Activated CD4-positive, alpha-beta T cell treated with anti-CD3 and anti-CD28 coated beads, Interleukin-2, amount 10 ng/mL, durations not matched to agents 7 days and 5 days (primary cell): ENCODE data around the gene CTF1. TPM values are rescaled to one million over a fixed set of nuclear protein-coding genes. Genes with fewer than 3 reads are reported as not detected.

Source experiments
- CTCF ChIA-PET: fragments of 350-600 bp; sonication (Branson Sonifier 250); formaldehyde crosslinking; loops from one replicate; lab custom pipeline; 2021; ENCODE audit warnings: antibody characterized with exemption; lab: Charles Lee
- POLR2A ChIA-PET: fragments of 350-600 bp; sonication (Branson Sonifier 250); formaldehyde crosslinking; loops from one replicate; lab custom pipeline; 2021; ENCODE audit warnings: antibody characterized with exemption; lab: Charles Lee
- DNase-seq: peaks from one replicate; pipeline ENCODE4 v3.0.0-alpha.2; 2020
- H3K27ac Mint-ChIP-seq: one replicate; pipeline ENCODE4 v1.8.0; 2021; ENCODE audit warnings: mild to moderate bottlenecking, moderate library complexity, mixed read lengths
- H3K27me3 Mint-ChIP-seq: one replicate; pipeline ENCODE4 v1.8.0; 2021; ENCODE audit warnings: mixed read lengths
- H3K36me3 Mint-ChIP-seq: one replicate; pipeline ENCODE4 v1.8.0; 2021; ENCODE audit warnings: low read depth, mixed read lengths
- H3K4me1 Mint-ChIP-seq: one replicate; pipeline ENCODE4 v1.8.0; 2021; ENCODE audit warnings: mixed read lengths
- H3K4me3 Mint-ChIP-seq: one replicate; pipeline ENCODE4 v1.8.0; 2021; ENCODE audit warnings: mild to moderate bottlenecking, moderate library complexity, mixed read lengths
- H3K9me3 Mint-ChIP-seq: one replicate; pipeline ENCODE4 v1.8.0; 2021; ENCODE audit warnings: mixed read lengths
- total RNA-seq, 2 experiments: library from RNA; stranded (reverse); gene quantifications; one replicate each; pipeline ENCODE4 v1.2.3, GENCODE V29; 2021

CTF1 gene
- total RNA-seq, 2 experiments from 2014 or later = 0.22 to 0.31 TPM

- CTCF ChIA-PET = interaction anchor here (0.6 to 1.3 kb wide), 5 partner anchors 9 to 125 kb away, joined by 3 to 6 read pairs (median 4); no protein-coding TSS in a partner anchor
- DNase-seq = no peak
- POLR2A ChIA-PET = interaction anchor here (0.5 kb wide), 1 partner anchor 236 kb away, joined by 3 read pairs; no protein-coding TSS in a partner anchor
- Mint-ChIP-seq H3K27ac (peak overlapping the region; percentile 46), H3K36me3 (peaks cover 24% of the 10 kb centered on the region), H3K4me1 (peaks cover 27% of the 10 kb centered on the region), H3K27me3 (no peaks in the 10 kb centered on the region), H3K9me3 (no peaks in the 10 kb centered on the region), H3K4me3 (no peak overlapping the region)
These were observed 47.9 kb downstream of the CTF1 start for GRCh38 chr16:30944352-30944751.

DNA sequence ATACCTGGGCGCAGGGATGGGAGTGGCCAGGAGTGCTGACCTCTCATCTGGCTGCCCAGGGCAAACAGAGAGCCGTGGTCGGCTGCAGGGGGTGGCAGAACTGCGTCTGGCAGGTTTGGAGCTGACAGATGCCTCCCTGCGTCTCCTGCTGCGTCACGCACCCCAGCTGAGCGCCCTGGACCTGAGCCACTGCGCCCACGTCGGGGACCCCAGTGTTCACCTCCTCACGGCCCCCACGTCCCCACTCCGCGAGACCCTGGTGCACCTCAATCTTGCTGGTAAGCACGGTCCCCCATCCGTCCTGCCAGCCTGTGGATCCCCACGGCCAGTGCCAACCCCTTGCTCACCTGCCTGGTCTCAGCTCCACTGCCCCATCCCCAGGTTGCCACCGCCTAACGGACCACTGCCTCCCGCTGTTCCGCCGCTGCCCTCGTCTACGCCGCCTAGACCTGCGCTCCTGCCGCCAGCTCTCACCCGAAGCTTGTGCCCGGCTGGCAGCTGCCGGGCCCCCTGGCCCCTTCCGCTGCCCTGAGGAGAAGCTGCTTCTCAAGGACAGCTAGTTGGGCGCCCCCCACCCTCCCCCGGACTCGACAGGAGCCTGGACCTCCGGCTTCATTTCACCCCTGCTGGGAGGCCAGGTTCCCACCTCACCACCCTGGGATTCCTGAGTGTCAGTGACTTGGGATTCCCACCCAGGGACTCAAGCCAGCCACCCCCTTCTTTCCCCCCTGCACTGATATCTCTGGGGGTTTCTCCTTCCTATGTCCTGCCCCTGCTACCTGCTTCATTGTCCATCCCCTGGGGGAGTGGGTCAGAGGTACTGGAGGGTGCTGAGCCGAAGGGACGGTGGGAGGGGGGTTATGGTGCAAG, 50.5 kb downstream of the CTF1 start:
- Mint-ChIP-seq H3K27ac (no peak overlapping the region), H3K4me3 (no peak overlapping the region), H3K9me3 (no peaks in the 10 kb centered on the region)

DNA sequence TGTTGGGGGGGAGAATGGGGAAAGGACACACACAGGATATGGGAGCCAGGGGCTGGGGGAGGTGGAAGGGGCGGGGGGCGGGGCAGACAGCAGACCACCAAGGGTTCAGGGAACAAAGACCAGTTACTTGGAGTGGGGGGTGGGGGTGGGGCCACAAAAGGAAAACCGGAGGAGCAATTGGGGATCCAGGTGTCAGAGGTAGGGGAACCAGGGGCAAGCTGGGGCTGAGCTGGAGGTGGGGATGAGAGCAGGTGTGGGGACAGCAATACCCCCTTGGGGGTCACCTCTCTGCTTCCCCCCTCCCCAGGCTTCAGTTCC, 51.1 kb downstream of the CTF1 start:
- Mint-ChIP-seq H3K27me3 (no peaks in the 10 kb centered on the region), H3K4me3 (no peak overlapping the region), H3K4me1 (peaks cover 31% of the 10 kb centered on the region), H3K9me3 (no peaks in the 10 kb centered on the region), H3K27ac (no peak overlapping the region), H3K36me3 (peaks cover 26% of the 10 kb centered on the region)
- ChIA-PET CTCF (interaction anchor here (0.9 to 1.4 kb wide), 3 partner anchors 12 to 46 kb away, joined by 3 to 4 read pairs (median 4); no protein-coding TSS in a partner anchor), POLR2A (no interaction called here)
- no peak for DNase-seq

More for the DNA sequence above, 50.5 kb downstream of the CTF1 start:
- POLR2A ChIA-PET = no interaction called here
- no peak for DNase-seq
- peaks cover 26% of the 10 kb centered on the region for H3K36me3 Mint-ChIP-seq
- H3K4me1 Mint-ChIP-seq = peaks cover 37% of the 10 kb centered on the region
- CTCF ChIA-PET = interaction anchor here (0.9 to 1.4 kb wide), 3 partner anchors 11 to 45 kb away, joined by 3 to 4 read pairs (median 4); no protein-coding TSS in a partner anchor
- no peaks in the 10 kb centered on the region for H3K27me3 Mint-ChIP-seq

GRCh38 chr16:30947859-30948666, 51.6 kb downstream of the CTF1 start:
- DNase-seq = no peak
- peaks cover 25% of the 10 kb centered on the region for H3K4me1 Mint-ChIP-seq
- no peaks in the 10 kb centered on the region for H3K9me3 Mint-ChIP-seq
- peak overlapping the region; percentile 27 for H3K4me3 Mint-ChIP-seq
- no peaks in the 10 kb centered on the region for H3K27me3 Mint-ChIP-seq
- H3K36me3 Mint-ChIP-seq = peaks cover 23% of the 10 kb centered on the region
- H3K27ac Mint-ChIP-seq = peak overlapping the region; percentile 50
- ChIA-PET CTCF (interaction anchor here (0.6 to 1.4 kb wide), 2 partner anchors 46 to 793 kb away, joined by 4 to 5 read pairs; no protein-coding TSS in a partner anchor), POLR2A (no interaction called here)

- no peaks in the 10 kb centered on the region for H3K9me3 Mint-ChIP-seq
- peaks cover 23% of the 10 kb centered on the region for H3K36me3 Mint-ChIP-seq
- H3K4me1 Mint-ChIP-seq = peaks cover 31% of the 10 kb centered on the region
- no peaks in the 10 kb centered on the region for H3K27me3 Mint-ChIP-seq
- DNase-seq = peak; percentile 53
- POLR2A ChIA-PET = no interaction called here
- CTCF ChIA-PET = interaction anchor here (0.5 to 1.8 kb wide), 8 partner anchors 9 to 232 kb away, joined by 3 to 7 read pairs (median 4); no protein-coding TSS in a partner anchor
- H3K27ac Mint-ChIP-seq = peak within 1 kb of the TSS; percentile 85
- peak within 1 kb of the TSS; percentile 91 for H3K4me3 Mint-ChIP-seq
These were observed 52.5 kb downstream of the CTF1 start, which contains the start of gene ORAI3 for GRCh38 chr16:30948667-30949649. ORAI3 (plus strand) TSS chr16:30949068; CDS start chr16:30949290, 222 bp downstream.

- Mint-ChIP-seq H3K36me3 (peaks cover 16% of the 10 kb centered on the region), H3K9me3 (no peaks in the 10 kb centered on the region), H3K27me3 (no peaks in the 10 kb centered on the region), H3K27ac (peak overlapping the region; percentile 85), H3K4me3 (peak overlapping the region; percentile 91), H3K4me1 (peaks cover 32% of the 10 kb centered on the region)
- DNase-seq = peak; percentile 58
- POLR2A ChIA-PET = no interaction called here
- CTCF ChIA-PET = interaction anchor here (0.5 to 2.1 kb wide), 13 partner anchors 8 to 247 kb away, joined by 3 to 16 read pairs (median 4); no protein-coding TSS in a partner anchor
These were observed 53.5 kb downstream of the CTF1 start for GRCh38 chr16:30949650-30950515.

- Mint-ChIP-seq H3K36me3 (peaks cover 16% of the 10 kb centered on the region), H3K9me3 (no peaks in the 10 kb centered on the region), H3K27me3 (no peaks in the 10 kb centered on the region), H3K27ac (peak overlapping the region; percentile 85), H3K4me1 (peaks cover 32% of the 10 kb centered on the region), H3K4me3 (peak overlapping the region; percentile 91)
- CTCF ChIA-PET = interaction anchor here (0.6 to 2.1 kb wide), 7 partner anchors 8 to 248 kb away, joined by 3 to 16 read pairs (median 4); no protein-coding TSS in a partner anchor
- no peak for DNase-seq
- POLR2A ChIA-PET = no interaction called here
These were observed 54.2 kb downstream of the CTF1 start for GRCh38 chr16:30950516-30951065.

- Mint-ChIP-seq H3K27me3 (no peaks in the 10 kb centered on the region), H3K9me3 (no peaks in the 10 kb centered on the region), H3K4me3 (no peak overlapping the region), H3K4me1 (peaks cover 35% of the 10 kb centered on the region), H3K36me3 (peaks cover 16% of the 10 kb centered on the region), H3K27ac (no peak overlapping the region)
- CTCF ChIA-PET = interaction anchor here (2.1 kb wide), 1 partner anchor 9 kb away, joined by 16 read pairs; no protein-coding TSS in a partner anchor
- no peak for DNase-seq
- POLR2A ChIA-PET = no interaction called here
These were observed 54.8 kb downstream of the CTF1 start for GRCh38 chr16:30951193-30951592.

GRCh38 chr16:30951750-30952149, 55.3 kb downstream of the CTF1 start:
- ChIA-PET CTCF (interaction anchor here (2.1 kb wide), 1 partner anchor 10 kb away, joined by 16 read pairs; no protein-coding TSS in a partner anchor), POLR2A (no interaction called here)
- H3K4me3 Mint-ChIP-seq = no peak overlapping the region
- H3K9me3 Mint-ChIP-seq = no peaks in the 10 kb centered on the region
- no peak for DNase-seq
- peaks cover 14% of the 10 kb centered on the region for H3K36me3 Mint-ChIP-seq
- H3K4me1 Mint-ChIP-seq = peaks cover 39% of the 10 kb centered on the region
- H3K27me3 Mint-ChIP-seq = no peaks in the 10 kb centered on the region
- H3K27ac Mint-ChIP-seq = no peak overlapping the region

GRCh38 chr16:30953111-30953510, 56.7 kb downstream of the CTF1 start:
- ChIA-PET CTCF (interaction anchor here (0.7 to 3.5 kb wide), 12 partner anchors 9 to 915 kb away, joined by 3 to 25 read pairs (median 6); no protein-coding TSS in a partner anchor), POLR2A (no interaction called here)
- Mint-ChIP-seq H3K27ac (no peak overlapping the region), H3K4me3 (no peak overlapping the region), H3K9me3 (no peaks in the 10 kb centered on the region), H3K36me3 (peaks cover 9% of the 10 kb centered on the region), H3K27me3 (no peaks in the 10 kb centered on the region), H3K4me1 (peaks cover 44% of the 10 kb centered on the region)
- no peak for DNase-seq
